Activated naive CD8-positive, alpha-beta T cell treated with anti-CD3 and anti-CD28 coated beads, Interleukin-2, amount 50 U/mL, for 16 hours (primary cell): ENCODE measurements around the gene SHMT2.

Experiments
- DNase-seq: peaks from one replicate; pipeline ENCODE4 v3.0.0-alpha.2; 2020; ENCODE audit warnings: low read depth, low spot score

Gene SHMT2

GRCh38 chr12:57214398-57214781 is 15.1 kb upstream of the SHMT2 start:
- peak; percentile 44 for DNase-seq

DNA sequence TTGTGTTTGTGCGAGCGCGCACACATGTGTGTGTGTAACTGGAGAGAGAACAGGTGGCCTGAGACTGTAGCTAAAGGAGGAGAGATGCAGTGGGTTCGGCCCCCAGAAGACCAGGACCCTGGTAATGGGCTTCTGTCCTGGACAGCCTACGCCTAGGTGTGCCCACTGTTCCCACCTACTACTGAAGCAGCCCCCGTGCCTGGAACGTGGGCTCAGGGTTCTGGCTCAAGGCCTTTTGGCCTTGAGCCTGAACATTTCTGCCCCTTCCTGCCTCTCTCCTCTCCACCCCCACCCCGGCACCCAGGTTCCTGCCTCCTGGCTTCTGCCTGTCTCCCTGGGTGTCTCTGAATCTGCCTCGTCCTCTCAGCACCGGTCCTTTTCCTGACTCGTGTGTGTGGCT is 14.4 kb upstream of the SHMT2 start:
- DNase-seq, result no peak

DNA sequence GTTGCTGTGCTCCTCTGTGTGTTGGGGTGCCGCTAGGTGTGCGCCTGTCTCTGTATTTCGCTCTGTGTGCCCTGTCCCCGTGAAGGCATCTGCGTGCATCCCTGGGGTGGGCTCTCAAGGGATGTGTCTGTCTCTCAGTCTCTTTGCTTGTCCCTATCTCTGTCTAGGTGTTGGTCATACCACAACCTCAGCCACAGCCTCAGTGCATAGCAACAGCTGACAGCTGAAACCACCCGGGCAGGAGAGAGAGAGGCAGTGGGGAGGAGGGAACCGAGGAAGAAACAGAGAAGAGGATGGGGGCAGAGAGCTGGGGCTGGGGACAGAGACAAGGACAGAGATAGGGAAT is 13.9 kb upstream of the SHMT2 start:
- no peak for DNase-seq

- DNase-seq, result no peak
Observed at GRCh38 chr12:57216014-57216911, 13.2 kb upstream of the SHMT2 start, which contains the start of gene NXPH4. Gene NXPH4 (plus strand): TSS chr12:57216794. CDS start chr12:57216970, 176 bp downstream.

DNA sequence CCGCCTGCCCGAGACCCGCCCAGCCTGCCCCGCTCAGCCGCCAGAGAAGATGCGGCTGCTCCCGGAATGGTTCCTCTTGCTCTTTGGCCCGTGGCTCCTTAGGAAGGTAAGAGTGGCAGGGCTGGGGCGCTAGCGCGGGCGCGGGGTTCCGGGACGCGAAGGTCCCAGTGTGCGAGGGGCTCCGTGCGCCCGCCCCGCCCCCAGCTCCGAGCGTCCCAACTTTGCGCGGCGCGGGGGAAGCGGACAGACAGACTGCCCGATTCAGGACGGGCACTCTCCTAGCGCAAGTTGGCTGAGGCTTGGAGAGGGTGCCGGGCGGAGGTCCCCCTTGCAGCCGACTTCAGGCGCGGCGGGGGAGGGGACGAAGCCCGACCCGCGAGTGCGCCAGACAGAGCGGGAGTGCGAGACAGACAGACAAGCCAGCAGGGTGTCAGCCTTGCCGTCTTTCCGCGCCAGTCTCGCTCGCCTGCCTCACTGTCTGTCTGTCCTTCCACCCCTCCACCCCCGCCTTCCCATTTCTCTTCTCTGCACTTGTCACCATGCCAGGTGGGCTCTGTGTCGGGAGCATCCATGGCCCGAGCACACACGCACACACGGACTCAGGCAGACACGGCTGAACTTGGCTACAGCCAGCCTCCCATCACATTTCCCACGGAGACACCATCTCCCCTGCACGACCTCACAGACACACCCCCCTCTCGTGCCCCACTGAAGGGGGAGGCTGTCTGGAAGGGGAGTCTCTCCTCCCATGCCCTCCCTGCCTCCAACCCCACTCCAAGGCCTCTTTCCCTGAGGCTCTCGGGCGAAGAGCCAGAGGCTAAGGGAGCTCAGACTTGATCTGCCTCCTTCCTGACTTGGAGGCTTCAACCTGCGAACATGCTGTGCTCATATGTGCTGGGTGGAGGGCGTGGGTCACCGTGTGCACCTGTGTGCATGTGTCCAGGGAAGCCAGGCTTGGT is 12.3 kb upstream of the SHMT2 start:
- no peak for DNase-seq

DNA sequence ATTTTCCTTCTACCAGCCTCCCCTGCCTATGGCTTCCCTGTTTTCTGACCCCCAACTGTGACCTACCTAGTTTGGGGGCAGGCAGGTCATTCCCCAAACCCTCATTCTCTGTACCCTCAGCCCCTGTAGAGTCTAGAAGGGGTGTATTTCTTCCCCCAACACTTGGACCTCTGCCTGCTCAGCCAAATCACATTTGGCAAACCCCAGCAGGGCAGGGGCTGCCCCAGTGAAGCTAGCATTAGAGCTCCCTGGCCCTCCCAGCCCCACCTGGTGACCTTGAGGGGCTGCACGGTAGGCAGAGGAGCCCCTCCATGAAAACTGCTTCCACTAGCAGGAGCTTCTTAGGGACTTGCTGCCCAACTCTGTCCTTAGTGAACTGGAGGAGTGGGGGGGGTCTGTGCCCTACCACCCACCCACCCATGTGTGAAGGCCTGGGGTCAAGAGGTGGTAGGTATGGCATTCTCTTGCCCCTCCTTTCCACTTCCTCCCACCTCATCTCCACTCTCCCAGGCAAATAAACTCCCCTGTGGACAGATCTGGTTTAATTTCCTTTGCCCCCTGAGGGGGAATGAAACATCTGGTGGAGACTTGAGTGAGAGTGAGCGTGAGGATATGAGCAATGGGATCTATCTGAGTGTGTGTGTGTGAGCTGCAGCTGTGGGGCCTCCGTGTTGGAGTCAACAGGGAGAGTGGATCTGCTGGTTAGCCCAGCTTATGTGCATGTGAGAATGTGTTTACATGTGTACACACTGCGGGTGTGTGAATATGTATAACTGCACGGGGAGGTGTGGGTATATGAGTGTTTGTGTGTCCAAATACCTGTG is 11.3 kb upstream of the SHMT2 start:
- no peak for DNase-seq

GRCh38 chr12:57219205-57219992 is 10.1 kb upstream of the SHMT2 start:
- DNase-seq, result no peak

- no peak for DNase-seq
Observed at GRCh38 chr12:57219993-57220754, 9.3 kb upstream of the SHMT2 start.

- DNase-seq, result no peak
Observed at GRCh38 chr12:57220770-57221168, 8.7 kb upstream of the SHMT2 start.

DNA sequence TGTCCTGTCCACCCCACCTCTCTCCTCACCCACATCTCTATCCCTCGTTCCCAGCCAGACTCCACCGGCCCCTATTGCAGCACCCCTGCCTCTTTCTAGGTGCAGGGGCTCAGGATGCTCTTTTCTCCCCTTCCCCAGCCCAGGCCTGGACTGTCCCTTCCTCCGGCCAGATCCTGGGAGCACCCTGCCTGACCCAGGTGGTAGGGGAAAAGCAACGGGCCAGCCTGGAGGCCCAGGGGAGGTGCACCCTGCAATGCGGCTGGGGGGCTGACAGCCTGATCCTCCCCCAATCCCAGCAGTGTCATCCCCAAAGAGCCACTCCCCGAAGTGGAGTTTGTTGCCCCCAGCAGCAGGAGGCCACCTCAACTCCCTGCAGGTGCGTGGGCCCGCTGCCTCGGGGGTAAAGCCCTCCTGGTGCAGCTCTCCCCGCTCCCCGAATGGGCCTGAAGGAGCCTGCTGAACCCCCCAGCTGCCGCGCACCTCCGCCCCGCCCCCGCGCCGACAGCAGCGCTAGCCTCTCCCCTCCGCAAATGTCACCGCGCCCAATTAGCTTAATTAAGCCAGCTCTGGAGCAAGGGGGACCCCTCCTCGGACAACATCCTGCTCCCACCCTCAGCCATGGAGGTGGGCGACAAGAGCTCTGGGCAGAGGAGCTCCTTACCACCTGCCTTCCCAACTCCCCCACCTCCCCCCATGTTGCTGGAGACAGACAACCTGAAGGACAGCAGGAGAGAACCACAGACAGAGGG is 8.2 kb upstream of the SHMT2 start:
- DNase-seq, result no peak

DNA sequence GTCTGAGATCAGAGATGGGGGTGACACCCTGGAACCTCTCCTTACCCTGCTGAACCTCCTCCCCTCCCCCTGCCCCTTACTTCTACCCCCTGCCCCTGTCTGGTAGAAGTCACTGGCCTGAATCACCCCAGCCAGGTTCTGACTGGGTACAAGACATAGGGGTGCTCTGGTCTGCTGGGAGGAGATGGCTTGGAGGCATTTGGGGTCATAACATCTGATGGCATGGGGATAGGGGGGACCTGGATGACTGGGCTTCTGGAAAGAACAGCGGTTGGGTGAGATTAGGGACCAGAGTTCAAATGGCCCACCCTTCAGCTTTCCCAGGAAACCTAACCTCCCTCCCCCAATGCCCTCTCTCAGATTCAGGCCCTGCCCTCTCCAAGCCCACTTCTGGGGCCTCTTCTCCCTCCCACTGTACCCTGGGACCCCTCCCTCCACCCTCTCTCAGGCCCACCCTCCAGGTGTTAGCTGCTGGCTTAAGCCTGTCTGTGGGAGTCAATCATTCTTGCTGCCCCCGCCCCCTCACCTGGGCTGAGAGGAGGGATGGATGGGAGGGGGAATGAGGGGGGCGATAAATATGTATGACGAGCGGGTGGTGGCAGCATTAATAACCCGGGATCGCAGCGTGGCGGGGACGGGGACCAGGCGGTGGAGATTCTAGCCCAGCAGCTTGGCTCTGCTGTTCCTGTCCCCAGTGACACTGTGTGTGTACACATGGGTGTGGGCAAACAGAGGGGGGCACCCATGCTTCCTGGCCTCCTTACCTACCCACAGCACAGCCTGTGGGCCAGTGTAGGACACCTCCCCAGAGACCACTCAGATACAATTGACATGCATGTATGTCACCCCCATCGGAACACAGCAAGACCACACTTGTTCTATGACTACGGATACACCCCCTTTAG is 7.0 kb upstream of the SHMT2 start:
- no peak for DNase-seq

DNA sequence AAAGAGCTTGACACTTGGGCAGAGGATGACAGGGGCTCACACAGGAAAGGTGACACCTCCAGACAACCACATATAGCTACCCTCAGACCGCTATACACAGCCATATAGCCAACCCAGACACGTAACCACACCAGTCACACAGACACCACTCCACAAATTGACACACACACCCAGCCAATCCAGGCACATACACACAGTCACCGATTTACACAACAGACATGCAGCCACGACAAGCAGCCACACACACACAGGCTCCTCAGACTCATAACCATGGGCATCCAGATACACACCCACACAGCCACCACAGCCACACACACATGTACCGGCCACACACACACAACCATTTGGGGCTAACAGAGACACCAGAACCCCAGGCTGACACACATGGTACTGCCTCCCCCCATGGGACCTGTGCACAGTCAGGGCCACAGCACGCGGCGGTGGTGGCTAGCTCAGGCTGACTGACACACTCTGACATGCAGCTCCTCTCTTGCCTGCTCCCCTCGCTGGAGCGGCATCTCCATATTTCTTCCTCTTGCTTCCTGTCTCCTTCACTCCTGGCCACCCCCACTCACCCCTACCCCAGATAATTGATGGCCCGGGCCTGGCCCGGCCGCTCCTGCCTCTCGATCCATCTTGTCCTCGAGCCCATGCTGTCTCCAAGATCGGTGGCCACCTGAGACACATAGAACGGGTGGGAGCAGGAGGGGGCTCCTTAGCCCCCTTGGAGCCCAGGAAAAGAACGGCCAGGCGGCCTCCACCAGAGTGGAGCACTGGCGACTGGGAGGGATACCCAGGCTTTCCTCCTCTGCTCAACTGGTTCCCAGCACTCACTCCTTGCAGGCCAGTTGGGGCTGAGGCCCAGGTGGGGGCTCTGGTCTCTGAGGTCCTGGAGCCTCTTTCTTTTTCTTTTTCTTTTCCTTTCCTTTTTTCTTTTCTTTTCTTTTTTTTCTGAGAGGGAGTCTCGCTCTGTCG is 6.0 kb upstream of the SHMT2 start:
- no peak for DNase-seq

DNA sequence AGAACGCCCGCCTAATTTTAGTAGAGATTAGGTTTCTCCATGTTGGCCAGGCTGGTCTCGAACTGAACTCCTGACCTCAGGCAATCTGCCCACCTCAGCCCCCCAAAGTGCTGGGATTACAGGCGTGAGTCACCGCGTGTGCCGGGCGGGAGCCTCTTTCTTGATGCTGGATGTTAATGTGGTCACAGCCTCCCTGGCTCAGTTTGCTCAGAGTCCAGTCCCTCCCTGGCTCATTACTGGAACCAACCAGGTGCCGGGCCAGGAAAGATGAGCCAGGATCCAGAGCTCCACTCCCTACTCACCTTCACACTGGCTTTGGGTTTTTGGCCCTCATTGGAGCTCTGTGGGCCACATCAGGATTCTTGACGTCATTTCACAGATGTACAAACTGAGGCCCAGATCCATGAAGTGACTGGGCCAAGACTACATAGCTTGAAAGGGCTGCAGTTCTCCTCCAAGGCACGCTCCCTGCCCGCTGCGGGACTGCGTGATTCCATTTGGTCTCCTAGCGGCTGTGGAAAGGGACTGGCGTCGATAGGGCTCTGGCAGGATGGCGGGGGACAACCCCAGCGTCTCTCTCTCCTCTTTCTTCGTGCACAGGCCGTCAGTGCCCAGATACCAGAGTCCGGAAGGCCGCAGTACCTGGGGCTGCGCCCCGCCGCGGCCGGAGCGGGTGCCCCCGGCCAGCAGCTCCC is 5.1 kb upstream of the SHMT2 start:
- DNase-seq, result no peak

DNA sequence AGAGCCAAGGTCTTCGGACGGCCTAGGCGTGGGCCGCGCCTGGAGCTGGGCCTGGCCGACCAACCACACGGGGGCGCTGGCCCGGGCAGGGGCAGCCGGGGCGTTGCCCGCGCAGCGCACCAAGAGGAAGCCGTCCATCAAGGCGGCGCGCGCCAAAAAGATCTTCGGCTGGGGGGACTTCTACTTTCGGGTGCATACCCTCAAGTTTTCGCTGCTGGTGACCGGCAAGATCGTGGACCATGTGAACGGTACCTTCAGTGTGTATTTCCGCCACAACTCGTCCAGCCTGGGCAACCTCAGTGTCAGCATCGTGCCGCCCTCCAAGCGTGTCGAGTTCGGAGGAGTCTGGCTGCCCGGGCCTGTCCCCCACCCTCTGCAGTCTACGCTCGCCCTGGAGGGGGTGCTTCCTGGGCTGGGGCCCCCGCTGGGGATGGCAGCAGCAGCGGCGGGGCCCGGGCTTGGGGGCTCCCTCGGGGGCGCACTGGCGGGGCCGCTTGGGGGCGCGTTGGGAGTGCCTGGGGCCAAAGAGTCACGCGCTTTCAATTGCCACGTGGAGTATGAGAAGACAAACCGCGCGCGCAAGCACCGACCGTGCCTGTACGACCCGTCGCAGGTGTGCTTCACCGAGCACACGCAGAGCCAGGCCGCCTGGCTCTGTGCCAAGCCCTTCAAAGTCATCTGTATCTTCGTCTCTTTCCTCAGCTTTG is 4.4 kb upstream of the SHMT2 start:
- no peak for DNase-seq

DNA sequence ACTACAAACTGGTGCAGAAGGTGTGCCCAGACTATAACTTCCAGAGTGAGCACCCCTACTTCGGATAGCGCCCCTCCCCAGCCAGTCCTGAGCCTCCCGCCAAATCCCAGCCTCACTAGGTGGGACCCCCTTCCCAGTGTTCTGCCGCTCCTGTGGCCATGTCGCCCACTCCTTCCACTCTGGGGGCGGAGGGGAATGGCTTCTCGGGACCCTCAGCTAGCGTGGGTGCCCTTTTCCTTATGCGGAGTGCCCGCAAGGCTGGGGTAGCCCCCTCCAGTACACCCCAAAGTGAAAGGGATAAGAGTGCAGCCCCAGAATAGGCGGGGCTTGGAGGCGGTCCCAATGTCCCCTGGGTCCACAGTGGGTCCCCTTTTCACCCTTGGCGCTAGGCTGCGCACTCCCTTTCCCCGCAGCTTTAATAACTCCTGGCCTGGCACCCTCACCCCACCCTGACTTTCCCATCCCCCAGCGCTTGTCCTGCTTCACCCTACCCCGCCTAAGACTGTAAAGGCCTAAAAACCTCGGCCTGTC is 3.8 kb upstream of the SHMT2 start:
- DNase-seq, result no peak
